Pancreas (tissue), 10 donors: Measurements from ENCODE around the gene SPTLC2. TPM values are rescaled to one million over a fixed set of nuclear protein-coding genes. Genes with fewer than 3 reads are reported as not detected.
"Not testable (repeated sequence)": the region's sequence is repeated elsewhere in the genome, so short reads cannot be mapped to it uniquely, and the experiment has no call there.

Source experiments
- ATAC-seq, 4 donors: fragments of 200-7000 bp; cut with Tn5 transposase; one replicate each; pipeline versions ENCODE4 v1.8.0 to v1.9.1; 2020; ENCODE audit warnings: mild to moderate bottlenecking in 4 of 4, moderate library complexity in 4 of 4
- DNase-seq, 6 donors: peaks; one replicate each; pipeline ENCODE4 v3.0.0-alpha.2; 2020
- FAIRE-seq: peaks from 2 replicates; lab custom pipeline; 2012; peaks lifted over from hg19 to GRCh38; lab: Jason Lieb, UNC
- H3K27ac ChIP-seq, 4 donors: fragments of 200-600 bp; sonication (generic); 1 replicate in 3 of 4; 2 replicates in 1 of 4; pipeline versions ENCODE4 v1.5.0 to v1.8.0; 2020
- H3K27me3 ChIP-seq, 4 donors: fragments of 200-600 bp; one replicate each; pipeline ENCODE4 v1.8.0; 2021
- H3K36me3 ChIP-seq, 3 donors: fragments of 200-600 bp; sonication (generic) in 1 of 3; one replicate each; pipeline versions ENCODE4 v1.5.0 to v1.8.0; 2020 to 2021
- H3K4me1 ChIP-seq, 3 donors: fragments of 200-600 bp; one replicate each; pipeline ENCODE4 v1.8.0; 2021
- H3K4me3 ChIP-seq, 4 donors: fragments of 200-600 bp; sonication (generic) in 2 of 4; one replicate each; pipeline versions ENCODE4 v1.5.0 to v1.8.0; 2020 to 2021
- H3K9me3 ChIP-seq, 4 donors: fragments of 200-600 bp; one replicate each; pipeline ENCODE4 v1.8.0; 2021
- WGBS, 2 donors: extraction: QIAGEN DNeasy Blood & Tissue Kit; methylation state at CpG; one replicate each; pipeline ENCODE4 v1.1.7; 2013; 5-methylcytosine and 5-hydroxymethylcytosine counted together
- intact Hi-C, 3 donors: fragments of 100-400 bp; cut with DNase I; formaldehyde crosslinking; loops; one replicate each; pipeline versions ENCODE4 v1.11.1 to v1.14.2; 2022
- polyA plus RNA-seq, 2 donors: library from polyadenylated mRNA; stranded (reverse); fragments of 200-250 nt; gene quantifications; one replicate each; pipeline ENCODE4 v1.2.3, GENCODE V29; 2013
- total RNA-seq, 6 donors: library from RNA; stranded (reverse); fragmentation: NEBNext Ultra II Directional in 4 of 6; extraction: Animal tissue kit (Norgen Biotek cat#: 25700) in 4 of 6; gene quantifications; one replicate each; pipeline versions ENCODE4 v1.2.1 to v1.2.4, GENCODE V29; 2021 to 2023
- TF ChIP-seq, protein P1 (sequence below), 4 donors: fragments of 200-600 bp; sonication (generic) in 3 of 4; IDR thresholded peaks; one replicate each; pipeline versions ENCODE4 v1.5.0 to v1.8.0; 2021; ENCODE audit warnings: antibody characterized with exemption in 4 of 4
- donor health status: healthy with polysubstance abuse.
- donor health status: DM: no; HTN: no; CAD: no; lungs with moderate emphysema.
- donor health status: DM: no; HTN: no; CAD: no.
- donor health status: control.
- donor health status: control.
- donor health status: Bipolar disorder and iron deficiency.
- donor health status: DM: yes; HTN: yes; CAD: no.
- donor health status: DM: no; HTN: no; CAD: no.
- donor health status: DM: no; HTN: no; CAD: no.
- donor health status: DM: yes; HTN: yes; CAD: no.

The SPTLC2 gene
- total and polyA plus RNA-seq, 8 donors: 3.2 to 19.4 (median 8.7) TPM

DNA sequence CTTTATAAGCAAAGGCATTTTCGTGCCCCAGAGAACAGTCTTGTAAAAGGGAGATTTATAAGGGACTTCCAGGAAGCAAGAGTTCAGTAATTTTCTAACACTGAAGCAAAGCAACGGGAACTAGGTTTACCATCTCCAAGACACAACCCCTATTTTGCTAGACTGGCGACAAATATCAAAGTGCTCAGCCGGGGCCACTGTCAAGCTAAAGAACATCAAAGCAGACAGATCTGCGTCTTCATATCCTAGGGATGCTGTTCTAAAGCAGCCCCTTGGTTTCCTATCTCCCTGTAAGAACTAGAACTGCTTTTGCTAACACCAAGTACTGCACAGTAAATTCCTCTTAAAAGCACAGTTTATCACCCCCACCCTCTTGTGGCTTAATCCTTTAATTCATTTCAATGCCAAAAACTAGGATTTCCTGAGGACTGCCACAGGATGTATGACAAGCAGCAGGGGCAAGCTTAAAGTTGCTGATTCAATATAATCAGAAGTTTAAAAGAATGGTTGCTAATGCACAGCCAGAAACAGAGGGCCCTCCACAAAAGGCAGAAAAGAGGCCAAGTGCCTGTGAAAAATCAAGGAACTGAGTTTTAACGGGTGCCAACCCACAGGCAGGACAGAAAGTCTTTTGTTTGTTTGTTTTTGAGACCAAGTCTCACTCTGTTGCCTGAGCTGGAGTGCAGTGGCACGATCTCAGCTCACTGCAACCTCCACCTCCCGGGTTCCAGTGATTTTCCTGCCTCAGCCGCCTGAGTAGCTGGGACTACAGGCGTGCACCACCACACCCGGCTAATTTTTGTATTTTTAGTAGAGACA is 73.8 kb downstream of the SPTLC2 start:
- intact Hi-C loops: no loop called here
- Histone ChIP-seq H3K4me1 (peaks cover 0 to 8% (median 0%) of the 10 kb centered on the region in 3 donors), H3K9me3 (no peaks in the 10 kb centered on the region), H3K27me3 (no peaks in the 10 kb centered on the region), H3K4me3 (no peak overlapping the region), H3K36me3 (no peaks in the 10 kb centered on the region), H3K27ac (peak overlapping the region in 1 of 4 donors; percentile 1)
- 75 to 77% methylated on average over 11 of the region's 11 CpGs for WGBS, 2 donors
- DNase-seq: no peak
- FAIRE-seq: no peak
- peak in 2 of 4 donors; percentile 18 to 20 for ATAC-seq
- TF ChIP-seq, protein P1, sequence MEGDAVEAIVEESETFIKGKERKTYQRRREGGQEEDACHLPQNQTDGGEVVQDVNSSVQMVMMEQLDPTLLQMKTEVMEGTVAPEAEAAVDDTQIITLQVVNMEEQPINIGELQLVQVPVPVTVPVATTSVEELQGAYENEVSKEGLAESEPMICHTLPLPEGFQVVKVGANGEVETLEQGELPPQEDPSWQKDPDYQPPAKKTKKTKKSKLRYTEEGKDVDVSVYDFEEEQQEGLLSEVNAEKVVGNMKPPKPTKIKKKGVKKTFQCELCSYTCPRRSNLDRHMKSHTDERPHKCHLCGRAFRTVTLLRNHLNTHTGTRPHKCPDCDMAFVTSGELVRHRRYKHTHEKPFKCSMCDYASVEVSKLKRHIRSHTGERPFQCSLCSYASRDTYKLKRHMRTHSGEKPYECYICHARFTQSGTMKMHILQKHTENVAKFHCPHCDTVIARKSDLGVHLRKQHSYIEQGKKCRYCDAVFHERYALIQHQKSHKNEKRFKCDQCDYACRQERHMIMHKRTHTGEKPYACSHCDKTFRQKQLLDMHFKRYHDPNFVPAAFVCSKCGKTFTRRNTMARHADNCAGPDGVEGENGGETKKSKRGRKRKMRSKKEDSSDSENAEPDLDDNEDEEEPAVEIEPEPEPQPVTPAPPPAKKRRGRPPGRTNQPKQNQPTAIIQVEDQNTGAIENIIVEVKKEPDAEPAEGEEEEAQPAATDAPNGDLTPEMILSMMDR (IDR thresholded peaks at IDR 0.05): no peak

GRCh38 chr14:77541905-77542304 is 74.5 kb downstream of the SPTLC2 start:
- intact Hi-C loops: no loop called here
- Histone ChIP-seq H3K36me3 (no peaks in the 10 kb centered on the region), H3K4me1 (peaks cover 0 to 14% (median 0%) of the 10 kb centered on the region in 3 donors), H3K27ac (no peak overlapping the region), H3K9me3 (no peaks in the 10 kb centered on the region), H3K4me3 (no peak overlapping the region), H3K27me3 (no peaks in the 10 kb centered on the region)
- 84 to 94% methylated on average over 4 of the region's 4 CpGs for WGBS, 2 donors
- FAIRE-seq (no peak), ATAC-seq (no peak), DNase-seq (no peak)
- TF ChIP-seq, protein P1 (IDR thresholded peaks at IDR 0.05): no peak

GRCh38 chr14:77536951-77537350 is 79.5 kb downstream of the SPTLC2 start:
- H3K27ac ChIP-seq, H3K9me3 ChIP-seq, intact Hi-C loops, H3K4me1 ChIP-seq, FAIRE-seq, H3K4me3 ChIP-seq, H3K27me3 ChIP-seq, H3K36me3 ChIP-seq, DNase-seq, ATAC-seq: not testable (repeated sequence)
- 57 to 69% methylated on average over 5 of the region's 5 CpGs for WGBS, 2 donors

DNA sequence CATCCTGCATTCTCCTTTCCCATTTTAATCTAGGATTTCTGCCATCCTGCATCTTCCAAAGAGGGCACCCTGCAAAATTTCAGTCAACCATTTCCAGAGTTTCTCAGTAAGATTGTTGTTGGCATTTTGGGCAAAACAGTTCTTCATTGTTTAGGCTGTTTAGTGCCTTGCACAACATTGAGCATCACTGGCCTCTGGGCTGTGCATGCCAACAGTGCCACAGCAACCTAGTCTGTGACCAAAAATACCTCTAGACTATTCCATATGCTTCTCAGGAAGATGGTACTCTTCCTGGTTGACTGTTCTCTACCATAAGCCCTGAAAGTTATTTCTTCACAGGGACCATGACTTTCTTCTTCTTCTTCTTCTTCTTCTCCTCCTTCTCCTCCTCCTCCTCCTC is 85.4 kb downstream of the SPTLC2 start:
- TF ChIP-seq, protein P1 (IDR thresholded peaks at IDR 0.05): no peak
- H3K4me1 ChIP-seq: peaks cover 0 to 4% (median 0%) of the 10 kb centered on the region in 3 donors
- no peak for ATAC-seq
- H3K4me3 ChIP-seq: no peak overlapping the region
- no peaks in the 10 kb centered on the region for H3K9me3 ChIP-seq
- no peak for FAIRE-seq
- no peak overlapping the region for H3K27ac ChIP-seq
- H3K27me3 ChIP-seq: no peaks in the 10 kb centered on the region
- intact Hi-C loops: no loop called here
- DNase-seq: no peak
- H3K36me3 ChIP-seq: no peaks in the 10 kb centered on the region

- no peak for DNase-seq
- Histone ChIP-seq H3K4me3 (no peak overlapping the region), H3K36me3 (no peaks in the 10 kb centered on the region), H3K9me3 (no peaks in the 10 kb centered on the region), H3K27me3 (no peaks in the 10 kb centered on the region), H3K4me1 (peaks cover 0 to 4% (median 0%) of the 10 kb centered on the region in 3 donors), H3K27ac (no peak overlapping the region)
- intact Hi-C loops: no loop called here
- ATAC-seq: no peak
- TF ChIP-seq, protein P1 (IDR thresholded peaks at IDR 0.05): no peak
- FAIRE-seq: no peak
Observed at GRCh38 chr14:77529963-77530362, 86.5 kb downstream of the SPTLC2 start.
